ENCODE data around the gene DENND6B. TPM values are rescaled to one million over a fixed set of nuclear protein-coding genes. Genes with fewer than 3 reads are reported as not detected.

DENND6B gene
- total RNA-seq, 1 experiment from 2014 or later, result 11.0 TPM

GRCh38 chr22:50264104-50264745 lies 62.6 kb downstream of the DENND6B start:
- no peaks in the 10 kb centered on the region for H3K27me3 ChIP-seq (ENCODE audit: insufficient read depth, low read length)
- TF ChIP-seq ZFX (IDR thresholded peaks at IDR 0.05), result no peak
- TF ChIP-seq REST (IDR thresholded peaks at IDR 0.05; ENCODE audit: low read depth), result no peak
- no peak for TF ChIP-seq MAX (IDR thresholded peaks at IDR 0.05)
- no peak for TF ChIP-seq CEBPB (IDR thresholded peaks at IDR 0.05; ENCODE audit: low read depth)
- no peak for TF ChIP-seq POLR2AphosphoS5 (IDR thresholded peaks at IDR 0.05; ENCODE audit: low read depth, low read length)
- no peak for TF ChIP-seq RAD21 (IDR thresholded peaks at IDR 0.05; ENCODE audit: low read depth)
- TF ChIP-seq ELF1 (IDR thresholded peaks at IDR 0.05; ENCODE audit: borderline replicate concordance, low read depth), result no peak
- no peak for TF ChIP-seq YY1 (IDR thresholded peaks at IDR 0.05; ENCODE audit: extremely low read depth, insufficient replicate concordance, low read depth, low read length)
- no peak for TF ChIP-seq EZH2phosphoT487 (IDR thresholded peaks at IDR 0.05; ENCODE audit: borderline replicate concordance)
- no peak for TF ChIP-seq SP1 (IDR thresholded peaks at IDR 0.05; ENCODE audit: low read depth)
- no peaks in the 10 kb centered on the region for H3K36me3 ChIP-seq (ENCODE audit: control insufficient read depth in 1 of 2, insufficient read depth in 2 of 2, low read length in 2 of 2)
- H3K9ac ChIP-seq (ENCODE audit: low read length), result no peak overlapping the region
- ChIA-PET POLR2A (no interaction called here), RAD21 (ENCODE audit: low non-redundant PET in 1 of 2, low total read pairs in 2 of 2, uncharacterized antibody in 2 of 2, unreplicated experiment in 2 of 2) (no interaction called here), CTCF (interaction anchor here (1.1 kb wide), 1 partner anchor 12 kb away, joined by 3 read pairs; no protein-coding TSS in a partner anchor)
- no peak overlapping the region for H2AFZ ChIP-seq (ENCODE audit: low read depth, low read length, poor library complexity, severe bottlenecking)
- H3K4me1 ChIP-seq (ENCODE audit: control insufficient read depth in 1 of 2, insufficient read depth in 2 of 2, low read length in 2 of 2), result peaks cover 31 to 39% of the 10 kb centered on the region in 2 experiments
- H3K79me2 ChIP-seq (ENCODE audit: insufficient read depth, low read length), result peaks cover 17% of the 10 kb centered on the region
- H3K9me3 ChIP-seq (ENCODE audit: control insufficient read depth in 1 of 2, insufficient read depth in 1 of 2, low read depth in 1 of 2, low read length in 2 of 2), result no peaks in the 10 kb centered on the region
- intact Hi-C loops (cut with micrococcal nuclease), result no loop called here
- no peaks in the 10 kb centered on the region for H4K20me1 ChIP-seq (ENCODE audit: insufficient read depth)
- ATAC-seq, result no peak
- H3K4me2 ChIP-seq (ENCODE audit: low read length), result no peak overlapping the region
- H3K9me2 ChIP-seq (ENCODE audit: insufficient read depth), result no peaks in the 10 kb centered on the region
- no peak for DNase-seq (ENCODE audit: low read depth, low spot score)
- H3K4me3 ChIP-seq (replicated peaks in 1 of 2; ENCODE audit: low read depth in 1 of 2, low read length in 2 of 2), result no peak overlapping the region
- H3K27ac ChIP-seq (ENCODE audit: low read depth, low read length), result peak overlapping the region; percentile 26; the same call in 1 of the 2 replicates
- no TSS peak for BruUV-seq (replicated peaks)
